ENCODE data around the gene FAM193A.
"Not testable (repeated sequence)": the region's sequence is repeated elsewhere in the genome, so short reads cannot be mapped to it uniquely, and the experiment has no call there.

Gene FAM193A

GRCh38 chr4:2536193-2537010, at the start of gene FAM193A:
Gene FAM193A, plus strand, starts transcription at chr4:2536647. Its CDS starts 269 bp downstream, at chr4:2536916.
- DNase-seq, result peak; percentile 95 to 99 (median 97)

- no peak for DNase-seq
These were observed 49.5 kb upstream of the FAM193A start for GRCh38 chr4:2486981-2487380.

- DNase-seq, result no peak
These were observed 48.8 kb upstream of the FAM193A start for GRCh38 chr4:2487632-2488031.

GRCh38 chr4:2489081-2489805, 47.2 kb upstream of the FAM193A start:
- DNase-seq, result no peak

GRCh38 chr4:2489841-2490552, 46.5 kb upstream of the FAM193A start:
- no peak for DNase-seq

- no peak for DNase-seq
These were observed 43.5 kb upstream of the FAM193A start for GRCh38 chr4:2492970-2493369.

GRCh38 chr4:2494992-2495391, 41.5 kb upstream of the FAM193A start:
- DNase-seq, result no peak

- DNase-seq, result no peak
These were observed 39.1 kb upstream of the FAM193A start for GRCh38 chr4:2497324-2497723.

GRCh38 chr4:2497931-2498330, 38.5 kb upstream of the FAM193A start:
- DNase-seq, result no peak

- no peak for DNase-seq
These were observed 35.9 kb upstream of the FAM193A start for GRCh38 chr4:2500547-2500946.

GRCh38 chr4:2501034-2501594, 35.3 kb upstream of the FAM193A start:
- no peak for DNase-seq

GRCh38 chr4:2503809-2504208, 32.6 kb upstream of the FAM193A start:
- DNase-seq, result no peak

- no peak for DNase-seq
These were observed 29.2 kb upstream of the FAM193A start for GRCh38 chr4:2507259-2507658.

GRCh38 chr4:2507855-2508254, 28.6 kb upstream of the FAM193A start:
- no peak for DNase-seq

GRCh38 chr4:2510351-2511259, 25.8 kb upstream of the FAM193A start:
- no peak for DNase-seq

- no peak for DNase-seq
These were observed 24.8 kb upstream of the FAM193A start for GRCh38 chr4:2511645-2512131.

- DNase-seq, result no peak
These were observed 23.9 kb upstream of the FAM193A start for GRCh38 chr4:2512396-2513135.

- DNase-seq, result not testable (repeated sequence)
These were observed 22.3 kb upstream of the FAM193A start for GRCh38 chr4:2514193-2514592.

- not testable (repeated sequence) for DNase-seq
These were observed 21.5 kb upstream of the FAM193A start for GRCh38 chr4:2514944-2515343.

- no peak for DNase-seq
These were observed 20.5 kb upstream of the FAM193A start for GRCh38 chr4:2515830-2516550.
